Non-pigmented ciliary epithelial cell (primary cell): ENCODE data around the gene SAG.
A peak's percentile ranks its signal among the peaks of the same experiment; 100 is the strongest.

Source experiments
- DNase-seq: peaks from one replicate; pipeline ENCODE4 v3.0.0-alpha.2; 2010; ENCODE audit warnings: low read depth

SAG gene

DNA sequence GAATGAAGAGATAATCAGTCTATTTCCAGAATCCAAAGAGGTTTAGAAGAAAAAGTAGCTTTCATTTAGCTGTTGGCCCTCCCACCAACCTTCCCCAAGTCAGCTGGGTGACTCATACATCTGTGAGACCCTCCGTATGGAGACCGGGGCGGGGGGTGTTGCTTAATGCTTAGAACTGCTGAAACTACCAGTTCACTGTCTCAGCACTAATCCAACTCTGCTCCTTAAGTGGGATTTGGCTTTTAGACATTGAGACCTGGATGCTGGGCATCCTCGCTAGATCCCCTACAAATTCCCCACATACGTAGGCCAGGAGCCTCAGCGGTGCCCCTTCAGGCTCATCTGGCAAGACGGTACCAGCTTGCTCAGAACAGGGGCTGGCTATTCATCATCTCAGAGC is at the start of gene SAG:
Gene SAG (plus strand): TSS at position 252 of the 400 bp plus-strand sequence. CDS start 1,374 bp downstream, outside the sequence.
- no peak for DNase-seq

DNA sequence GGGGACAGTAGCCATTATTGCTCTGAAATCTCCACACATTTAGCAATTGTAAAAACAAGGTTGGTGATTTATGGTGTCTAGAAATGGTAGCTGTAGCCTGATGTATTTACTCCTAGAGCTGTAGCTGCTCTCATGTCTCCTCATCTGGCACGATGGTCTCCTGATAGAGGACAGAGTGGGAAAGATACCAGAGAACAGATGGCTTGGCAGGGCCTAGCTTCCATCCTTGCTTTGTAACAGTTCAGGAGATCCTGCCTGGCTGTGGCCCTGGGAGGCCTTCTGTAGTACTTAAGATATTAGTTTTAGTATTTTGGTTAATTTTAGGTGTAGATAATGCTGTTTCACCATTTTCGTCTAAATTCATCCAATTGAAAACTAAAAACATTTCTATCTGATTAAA is 49.4 kb upstream of the SAG start:
- no peak for DNase-seq

DNA sequence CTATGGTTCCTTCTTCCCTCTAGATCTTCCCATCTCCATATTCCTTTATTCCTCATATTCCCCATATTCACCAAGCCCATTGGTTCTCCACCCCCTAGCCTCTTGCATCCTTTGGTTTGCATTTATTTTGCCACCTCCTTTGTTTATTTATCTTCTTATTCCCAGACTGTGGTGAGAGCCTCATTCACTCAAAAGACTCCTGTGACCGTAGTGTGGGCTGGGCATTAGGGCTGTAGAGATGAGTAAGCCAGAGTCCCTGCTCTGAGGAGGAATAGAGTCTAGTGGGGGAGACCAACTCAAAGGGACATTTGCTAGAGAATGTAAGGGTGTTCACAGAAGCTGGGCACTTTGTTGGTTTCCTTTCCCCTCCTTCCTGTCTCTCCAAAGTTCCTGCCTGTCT is 47.9 kb upstream of the SAG start:
- DNase-seq, result no peak

DNA sequence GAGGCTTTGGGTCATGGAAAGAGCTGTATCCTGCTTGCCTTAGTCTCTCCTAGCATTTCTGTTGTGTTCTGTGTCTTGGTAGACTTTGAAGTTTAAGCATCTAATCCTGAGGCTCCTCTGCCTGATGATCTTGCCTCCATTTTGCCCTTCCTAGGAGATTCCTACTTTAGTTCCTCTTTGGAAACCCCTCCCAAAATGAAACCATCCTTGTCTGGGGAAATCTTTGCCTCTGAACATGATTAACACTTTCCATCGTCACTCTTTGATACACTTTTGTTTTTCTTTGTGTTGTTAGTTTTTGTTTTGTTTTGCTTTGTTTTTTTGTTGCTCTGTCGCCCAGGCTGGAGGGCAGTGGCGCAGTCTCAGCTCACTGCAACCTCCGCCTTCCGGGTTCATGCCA is 47.0 kb upstream of the SAG start:
- no peak for DNase-seq

DNA sequence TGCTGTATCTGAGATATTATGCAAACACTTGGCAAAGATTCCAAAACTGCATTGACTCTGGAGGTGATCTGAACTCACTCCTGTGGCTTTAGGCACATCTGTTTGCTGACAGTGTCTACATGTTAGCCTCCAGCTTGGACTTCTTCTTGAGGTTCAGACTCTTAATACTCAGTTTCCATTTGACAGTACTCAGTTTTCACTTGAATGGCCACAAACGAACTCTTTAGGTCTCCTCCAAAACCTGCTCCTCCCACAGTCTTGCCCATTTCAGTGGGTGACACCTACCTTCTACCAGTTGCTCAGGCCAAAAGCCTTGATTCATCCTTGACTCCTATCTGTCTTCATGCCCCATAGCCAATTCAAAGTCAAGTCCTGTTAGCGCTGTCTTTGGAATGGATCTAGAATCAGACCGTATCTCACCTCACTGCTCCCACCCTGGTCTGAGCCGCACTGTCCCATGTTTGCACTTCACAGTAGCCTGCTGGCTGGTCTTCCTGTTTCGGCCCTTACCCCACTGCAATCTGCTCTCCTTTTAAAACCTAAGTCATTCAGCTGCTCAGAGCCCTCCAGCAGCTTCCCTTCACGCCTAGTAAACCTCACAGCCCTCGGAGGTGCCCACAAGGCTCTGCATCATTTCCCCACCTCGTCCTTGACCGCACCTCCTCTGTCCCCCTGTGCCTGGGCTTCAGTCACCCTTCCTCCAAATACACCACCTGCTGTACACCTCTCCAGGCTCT is 45.6 kb upstream of the SAG start:
- no peak for DNase-seq

DNA sequence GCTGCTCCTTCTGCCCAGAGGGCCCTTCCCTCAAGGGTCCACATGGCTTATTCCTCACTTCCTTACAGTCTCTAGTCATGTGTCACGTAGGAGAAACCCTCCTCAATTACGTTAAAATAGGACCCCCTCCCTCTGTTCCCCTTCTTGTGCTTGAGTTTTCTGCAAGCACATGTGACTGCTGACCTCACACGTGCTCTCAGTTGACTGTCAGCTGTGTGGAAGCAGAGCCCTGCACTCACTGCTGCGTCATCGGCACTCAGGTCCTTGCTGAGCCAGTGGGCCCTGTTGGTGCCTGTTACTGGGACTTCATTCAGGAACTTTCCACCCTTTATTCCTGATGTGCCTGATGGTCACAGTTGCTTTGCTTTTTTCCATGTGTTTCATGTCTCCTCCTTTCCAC is 45.1 kb upstream of the SAG start:
- DNase-seq, result no peak

DNA sequence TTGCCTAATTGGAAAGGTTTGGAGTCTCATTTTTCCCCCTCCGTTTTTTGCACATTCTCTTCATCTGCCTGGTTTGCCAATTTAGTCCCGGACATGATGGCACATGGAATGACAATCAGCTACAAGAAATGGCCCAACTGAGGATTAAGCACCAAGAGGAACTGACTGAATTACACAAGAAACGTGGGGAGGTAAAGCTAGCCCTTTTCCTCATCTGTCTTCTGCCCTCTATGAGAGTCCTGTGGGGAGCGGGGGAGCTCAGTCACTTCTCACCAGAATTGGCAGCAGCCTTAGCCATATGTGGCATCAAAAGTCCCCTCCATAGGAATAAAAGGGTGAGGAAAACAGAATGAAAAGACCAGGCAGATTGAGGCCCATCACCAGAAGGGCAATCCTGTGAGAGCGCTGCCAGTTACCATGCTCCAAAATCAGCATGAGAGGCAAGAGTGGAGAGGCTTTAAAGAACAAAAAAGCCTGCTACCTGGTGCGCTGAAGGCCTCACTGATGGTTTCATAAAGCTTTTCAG is 44.5 kb upstream of the SAG start:
- no peak for DNase-seq

DNA sequence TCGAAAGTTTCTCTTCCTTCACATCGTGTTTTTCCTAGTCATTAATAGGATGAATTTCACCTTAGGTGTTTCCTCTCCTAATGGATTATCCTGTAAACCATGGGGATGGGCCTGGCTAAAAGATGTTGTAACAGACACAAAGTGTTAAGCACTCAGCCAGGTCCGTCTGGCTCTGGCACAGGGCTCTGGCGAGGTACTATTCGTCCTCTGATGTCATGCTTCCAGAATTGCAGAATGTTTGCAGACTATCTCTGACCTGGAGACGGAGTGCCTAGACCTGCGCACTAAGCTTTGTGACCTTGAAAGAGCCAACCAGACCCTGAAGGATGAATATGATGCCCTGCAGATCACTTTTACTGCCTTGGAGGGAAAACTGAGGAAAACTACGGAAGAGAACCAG is 42.9 kb upstream of the SAG start:
- no peak for DNase-seq

DNA sequence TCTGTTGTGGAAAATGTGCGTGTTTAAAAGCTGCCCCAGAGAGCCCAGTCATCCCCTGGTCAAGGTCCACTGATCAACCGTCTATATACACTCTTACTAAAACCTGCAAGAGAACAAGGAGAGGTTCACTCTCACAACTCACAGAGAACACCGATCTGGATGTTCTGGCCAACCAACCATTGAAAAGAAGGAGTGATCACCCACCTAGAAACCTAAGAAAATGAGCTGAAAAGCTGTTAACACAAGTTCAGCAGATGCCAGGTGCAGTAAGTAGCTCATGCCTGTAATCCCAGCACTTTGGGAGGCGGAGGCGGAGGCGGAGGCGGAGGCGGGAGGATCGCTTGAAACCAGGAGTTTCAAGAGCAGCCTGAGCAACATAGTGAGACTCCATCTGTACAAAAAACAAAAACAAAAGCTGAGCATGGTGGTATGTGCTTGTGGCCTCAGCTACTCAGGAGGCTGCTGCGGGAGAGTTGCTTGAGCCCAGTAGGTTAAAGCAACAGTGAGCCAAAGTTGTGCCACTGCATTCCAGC is 41.7 kb upstream of the SAG start:
- DNase-seq, result no peak

DNA sequence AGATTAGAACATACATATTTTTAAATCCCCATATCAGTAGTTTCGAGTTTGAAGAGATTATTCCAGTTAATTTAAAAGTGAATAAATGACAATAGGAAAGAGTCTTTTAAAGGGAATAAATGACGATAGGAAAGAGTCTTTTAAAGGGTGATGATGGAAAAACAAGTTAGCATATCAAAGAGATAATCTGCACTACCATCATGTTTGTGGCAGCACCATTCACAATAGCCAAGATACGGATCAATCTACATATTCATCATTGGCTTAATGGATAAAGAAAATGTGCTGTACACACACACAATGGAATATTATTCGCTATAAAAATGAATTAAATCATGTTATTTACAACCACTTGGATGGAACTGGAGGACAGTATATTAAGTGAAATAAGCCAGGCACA is 41.1 kb upstream of the SAG start:
- no peak for DNase-seq

DNA sequence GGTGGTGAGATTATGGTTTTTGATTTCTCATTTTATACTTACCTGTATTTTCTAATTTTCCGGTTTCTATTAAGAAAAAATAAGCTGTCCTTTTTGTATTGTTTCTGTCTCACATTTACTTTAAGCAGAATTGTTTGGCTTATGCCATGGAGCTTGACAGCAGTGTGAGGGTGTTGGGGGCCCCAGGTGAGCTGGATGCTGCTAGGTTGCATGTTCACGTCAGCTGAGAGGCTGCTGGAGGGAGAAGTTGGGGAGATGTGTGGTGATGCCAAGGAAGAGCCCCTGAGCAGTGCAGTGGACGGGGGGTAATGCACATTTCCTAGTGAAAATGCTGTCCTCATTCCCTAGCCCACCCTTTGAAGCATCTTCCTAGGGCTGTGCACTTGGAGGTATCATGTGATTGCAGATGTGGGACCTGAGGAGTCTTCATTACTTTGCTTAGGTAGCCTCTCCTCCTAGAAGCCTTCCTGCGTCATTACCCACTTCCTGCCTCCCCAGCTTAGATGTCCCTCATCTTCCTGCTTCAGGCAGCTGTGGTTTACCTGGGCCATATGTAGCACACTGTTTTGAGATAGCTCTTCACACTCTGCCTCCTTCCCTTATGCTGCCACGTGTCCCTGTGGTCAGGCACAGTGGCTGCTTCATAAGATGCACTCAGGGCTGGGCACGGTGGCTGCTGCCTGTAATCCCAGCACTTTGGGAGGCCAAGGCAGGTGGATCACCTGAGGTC is 39.9 kb upstream of the SAG start:
- no peak for DNase-seq

DNA sequence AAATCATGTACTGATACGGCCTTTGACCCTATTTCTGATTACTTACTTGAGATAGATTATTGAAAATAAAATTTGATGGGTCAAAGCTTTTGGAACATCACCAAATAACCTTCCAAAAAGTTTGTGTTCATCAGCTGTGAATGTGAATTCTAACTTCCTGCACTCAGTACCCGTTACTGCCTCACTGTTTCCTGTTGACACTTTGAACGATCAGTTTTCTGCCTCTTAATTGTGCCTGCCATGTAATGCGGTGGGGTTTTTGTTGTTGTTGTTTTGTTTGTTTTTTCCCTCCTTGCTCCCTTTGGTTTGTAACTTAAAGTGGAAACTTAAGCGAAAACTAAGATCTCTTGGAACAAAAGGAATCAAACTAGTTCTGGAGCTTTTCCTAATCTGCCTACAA is 37.2 kb upstream of the SAG start:
- no peak for DNase-seq

DNA sequence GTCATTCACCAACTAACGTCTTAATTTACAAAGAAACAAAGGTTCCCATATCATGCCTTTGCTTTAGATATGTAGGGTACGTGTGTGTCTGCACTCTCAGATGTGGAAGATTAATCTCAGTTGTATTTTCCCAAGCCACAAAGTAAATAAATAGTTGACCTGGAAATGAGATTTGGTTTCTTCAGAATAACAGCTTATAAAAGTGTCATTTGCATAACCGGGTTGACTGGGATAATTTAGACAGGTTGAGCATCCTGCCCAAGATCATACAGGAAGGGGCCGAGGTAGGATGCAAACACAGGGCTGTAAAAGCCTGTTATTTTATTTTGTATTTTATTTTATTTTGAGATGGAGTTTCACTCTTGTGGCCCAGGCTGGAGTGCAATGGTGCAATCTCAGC is 36.7 kb upstream of the SAG start:
- no peak for DNase-seq

DNA sequence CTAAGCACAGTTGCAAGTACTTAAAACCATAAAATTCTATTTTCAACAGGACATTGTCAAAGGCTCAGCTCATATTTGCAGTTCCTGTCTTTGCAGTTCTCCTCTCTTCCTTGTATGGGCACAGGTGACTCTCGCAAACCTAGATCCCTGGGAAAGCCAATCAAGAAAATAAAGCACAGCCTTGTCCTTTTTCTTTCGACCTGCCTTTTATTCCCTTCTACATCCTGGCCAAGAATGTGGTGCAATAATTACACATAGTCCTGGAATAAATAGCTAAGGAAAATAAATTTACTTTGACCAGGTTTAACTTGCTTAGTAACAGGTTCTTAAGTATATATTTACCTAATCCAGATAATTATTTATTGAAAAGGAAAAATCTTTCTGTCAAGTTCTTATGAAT is 35.9 kb upstream of the SAG start:
- no peak for DNase-seq

DNA sequence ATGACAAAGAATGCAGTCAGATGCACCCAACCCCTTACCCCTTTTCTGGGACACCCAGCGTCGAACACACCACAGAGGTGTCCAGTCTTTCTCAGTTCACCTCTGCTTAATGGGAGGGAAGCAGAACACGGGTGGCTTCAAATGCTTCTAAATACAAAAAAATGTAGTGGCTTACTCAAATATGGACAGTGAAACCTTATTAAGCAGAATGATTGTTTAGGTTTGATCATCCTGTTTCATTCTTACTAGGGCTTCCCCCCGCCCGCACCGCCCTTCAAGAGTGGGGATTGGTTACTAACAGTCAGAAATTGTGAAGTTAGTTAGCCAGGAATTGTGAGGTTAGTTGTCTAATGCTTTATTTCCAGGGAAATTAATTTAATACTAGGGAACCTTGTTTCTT is 34.5 kb upstream of the SAG start:
- no peak for DNase-seq

DNA sequence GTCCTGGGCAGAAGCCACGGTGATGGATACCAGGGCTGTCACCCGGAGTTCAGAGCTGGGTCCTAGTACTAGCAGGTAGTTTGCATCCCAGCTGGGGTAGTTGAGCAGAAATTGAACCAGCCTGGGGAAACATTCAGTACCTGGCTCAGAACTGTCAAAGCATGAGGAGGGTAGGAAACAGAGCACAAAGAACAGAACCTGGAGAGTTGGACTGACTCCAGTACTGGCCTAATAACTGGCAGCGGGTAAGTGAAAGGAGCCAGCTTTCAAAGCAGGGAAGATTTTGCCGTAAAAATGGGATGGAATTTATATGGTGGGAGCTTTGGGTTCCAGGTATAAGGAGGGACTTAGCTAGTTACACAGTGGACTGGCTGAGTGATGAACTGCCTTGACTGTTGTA is 32.4 kb upstream of the SAG start:
- no peak for DNase-seq

DNA sequence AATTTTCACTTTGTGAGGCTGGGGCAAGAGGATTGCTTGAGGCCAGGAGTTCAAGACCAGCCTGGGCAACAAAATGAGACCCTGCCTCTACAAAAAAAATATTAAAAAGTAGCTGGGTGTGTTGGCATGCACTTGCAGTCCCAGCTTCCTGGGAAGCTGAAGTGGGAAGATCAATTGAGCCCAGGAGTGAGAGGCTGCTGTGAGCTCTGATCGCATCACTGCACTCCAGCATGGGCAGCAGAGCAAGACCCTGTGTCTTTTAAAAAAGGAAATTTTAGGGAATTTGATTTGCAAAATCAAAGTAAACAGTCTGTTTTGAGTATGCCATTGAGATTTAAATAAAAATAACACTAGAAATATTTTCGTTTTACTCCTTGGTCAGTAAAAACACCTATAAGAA is 28.7 kb upstream of the SAG start:
- no peak for DNase-seq

DNA sequence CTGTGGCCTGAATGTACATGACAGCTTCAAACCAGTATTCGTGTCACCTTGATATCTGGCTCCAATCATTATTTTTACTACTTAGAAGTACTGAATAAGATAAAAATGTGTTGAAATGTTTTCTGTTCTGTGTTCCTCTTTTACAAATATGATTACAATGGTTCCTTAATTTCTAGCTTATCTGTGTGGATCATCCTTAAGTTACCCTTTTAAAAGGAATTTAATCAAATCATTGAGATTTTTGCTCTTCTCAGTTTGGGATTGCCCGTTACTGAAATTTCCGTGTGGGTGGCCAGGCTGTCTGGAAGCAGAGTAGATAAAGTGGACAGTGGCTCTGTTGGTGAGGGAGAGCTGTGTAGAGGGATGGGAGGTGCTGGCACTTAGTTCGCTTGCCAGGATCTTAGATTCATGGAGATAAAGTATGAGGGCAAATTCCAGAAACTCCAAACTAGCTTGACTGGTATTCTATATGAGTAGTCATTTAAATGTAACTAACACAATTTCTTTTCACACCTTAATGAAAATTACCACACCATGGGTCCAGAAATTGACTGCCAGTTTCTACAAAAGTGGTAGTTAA is 27.4 kb upstream of the SAG start:
- DNase-seq, result no peak

DNA sequence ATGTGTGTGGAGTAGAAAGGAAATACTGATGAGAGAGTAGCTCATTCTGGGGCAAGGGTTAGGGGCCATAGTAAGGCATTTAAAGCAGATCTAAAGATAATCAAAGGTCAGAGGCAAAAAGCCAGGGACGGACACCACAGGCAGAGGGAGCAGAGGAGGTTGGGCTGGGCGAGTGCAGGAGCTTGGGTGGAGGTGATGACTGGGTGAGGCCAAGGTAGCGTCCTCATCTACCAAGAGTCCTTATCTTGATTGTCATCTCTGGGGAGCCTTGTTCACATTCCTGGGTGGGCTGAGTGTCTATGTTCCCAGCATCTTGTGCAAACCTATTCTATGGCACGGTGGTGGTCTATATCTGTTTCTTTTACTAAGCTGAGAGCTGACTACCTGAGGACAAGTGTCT is 26.1 kb upstream of the SAG start:
- no peak for DNase-seq

DNA sequence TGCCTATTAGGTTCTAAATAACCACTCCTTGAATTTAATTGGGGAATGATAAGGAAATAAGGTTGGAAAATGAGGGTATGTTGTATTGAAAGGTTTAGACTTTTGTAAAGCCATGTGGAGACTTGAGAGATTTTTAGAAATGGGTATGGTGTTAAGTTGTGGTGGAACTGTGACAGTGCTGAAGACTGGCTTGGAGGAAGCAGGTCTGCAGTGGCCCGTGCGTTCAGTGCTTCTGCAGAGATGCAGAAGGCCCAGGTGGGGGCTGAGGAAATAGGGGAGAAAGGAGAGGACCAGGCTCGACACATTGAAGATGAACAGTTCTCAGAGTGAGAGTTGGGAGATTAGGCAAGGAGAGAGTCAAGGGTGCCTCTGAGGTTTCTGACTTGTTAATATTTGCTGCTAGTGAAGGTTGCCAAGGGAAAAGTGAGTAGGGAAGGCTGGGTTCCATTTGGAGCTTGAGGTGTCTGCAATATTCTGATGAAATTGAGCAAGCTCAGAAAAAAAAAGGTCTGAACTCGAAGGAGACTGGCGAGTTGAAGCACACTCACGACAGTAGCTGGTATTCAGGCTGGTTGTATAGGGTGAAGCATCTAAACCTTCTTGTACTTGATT is 25.5 kb upstream of the SAG start:
- DNase-seq, result no peak

DNA sequence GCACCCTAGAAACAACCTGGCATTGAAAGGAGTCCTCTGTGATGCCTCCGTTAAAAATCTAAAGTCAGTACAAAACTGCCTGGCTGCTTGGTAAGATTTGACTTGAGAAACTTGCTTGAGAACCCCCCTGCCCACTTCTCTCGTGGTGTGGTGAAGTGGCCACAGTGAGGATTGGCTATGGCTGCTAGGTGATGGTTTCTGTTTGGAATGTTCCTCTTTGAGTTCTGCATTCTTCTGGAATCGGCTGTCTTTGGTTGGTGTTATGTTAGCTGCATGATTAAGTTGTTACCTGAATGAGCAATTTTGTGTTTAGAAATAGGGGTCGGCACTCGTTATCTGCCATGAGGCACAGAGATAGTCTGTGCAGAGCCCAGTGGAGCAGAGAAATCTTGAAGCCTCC is 21.7 kb upstream of the SAG start:
- DNase-seq, result peak; percentile 34

DNA sequence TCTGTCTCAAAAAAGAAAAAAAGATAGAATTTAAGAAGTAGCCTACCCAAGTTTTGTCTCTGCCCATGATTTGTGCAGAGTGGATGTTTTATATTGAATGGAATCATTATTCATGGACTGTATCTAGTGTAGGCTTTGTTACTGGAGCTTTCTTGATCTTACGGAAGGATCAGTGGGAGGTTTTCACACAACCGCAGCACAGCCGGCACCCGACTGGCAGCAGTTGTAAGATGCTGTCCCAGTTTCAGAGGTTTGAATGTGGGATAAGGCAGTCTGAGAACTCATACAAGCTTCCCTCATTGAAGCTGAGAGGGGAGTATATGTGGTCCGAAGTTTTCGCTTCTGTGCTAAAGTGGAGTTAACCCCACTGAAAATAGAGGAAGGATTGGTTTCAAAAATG is 19.7 kb upstream of the SAG start:
- DNase-seq, result no peak

DNA sequence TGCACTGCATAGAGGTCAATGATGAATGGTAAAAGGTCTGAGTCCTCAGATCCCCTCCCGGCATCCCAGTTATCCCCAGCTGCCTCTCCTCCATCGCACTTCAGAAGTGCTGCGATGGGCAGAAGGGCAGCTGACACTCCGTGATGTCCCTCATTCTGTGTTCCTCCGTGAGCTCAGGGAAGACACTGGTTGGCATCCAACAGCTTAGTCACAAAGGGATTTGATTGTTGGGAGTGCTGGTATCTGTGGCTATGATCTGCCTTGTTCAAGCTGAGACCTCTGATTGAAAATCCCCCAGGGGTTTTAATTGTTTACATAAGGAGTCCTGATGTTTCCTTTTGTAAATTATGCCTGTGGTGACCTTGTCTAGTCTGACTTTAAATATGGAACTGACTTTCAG is 19.0 kb upstream of the SAG start:
- no peak for DNase-seq
